Lower leg skin (tissue), 4 donors: Measurements from ENCODE around the gene SEMA5B. TPM values are rescaled to one million over a fixed set of nuclear protein-coding genes. Genes with fewer than 3 reads are reported as not detected.

ENCODE experiments used
- DNase-seq, 2 donors: peaks; one replicate each; pipeline ENCODE4 v3.0.0-alpha.2; 2019; ENCODE audit warnings: low spot score in 2 of 2
- H3K4me3 ChIP-seq: fragments of 200-600 bp; sonication (generic); 2 replicates; pipeline ENCODE4 v1.5.1; 2017; ENCODE audit warnings: mild to moderate bottlenecking, low read depth; ENCODE audit not compliant: poor library complexity, severe bottlenecking
- POLR2A ChIP-seq, 2 donors: fragments of 450-650 bp; IDR thresholded peaks; one replicate each; pipeline ENCODE4 v1.6.1; 2016 to 2017; ENCODE audit warnings: antibody characterized with exemption in 2 of 2, mild to moderate bottlenecking in 1 of 2, moderate library complexity in 1 of 2
- WGBS, 2 donors: methylation state at CpG; one replicate each; pipeline ENCODE4 v1.1.5; 2018; 5-methylcytosine and 5-hydroxymethylcytosine counted together
- intact Hi-C: fragments of 100-400 bp; cut with DNase I; formaldehyde crosslinking; loops from one replicate; pipeline ENCODE4 v1.15.0; 2023; ENCODE audit warnings: low total_unique reads
- total RNA-seq, 4 donors: library from RNA; depleted of rRNA; stranded (reverse); fragments of >200 nt; gene quantifications; one replicate each; pipeline ENCODE4 v1.1.0, GENCODE V29; 2016
- TF ChIP-seq, protein P1 (sequence below), 3 donors: fragments of 450-650 bp; IDR thresholded peaks; one replicate each; pipeline ENCODE4 v1.5.1; 2016; ENCODE audit warnings: antibody characterized with exemption in 3 of 3, mild to moderate bottlenecking in 3 of 3, moderate library complexity in 2 of 3

Gene SEMA5B, protein sequence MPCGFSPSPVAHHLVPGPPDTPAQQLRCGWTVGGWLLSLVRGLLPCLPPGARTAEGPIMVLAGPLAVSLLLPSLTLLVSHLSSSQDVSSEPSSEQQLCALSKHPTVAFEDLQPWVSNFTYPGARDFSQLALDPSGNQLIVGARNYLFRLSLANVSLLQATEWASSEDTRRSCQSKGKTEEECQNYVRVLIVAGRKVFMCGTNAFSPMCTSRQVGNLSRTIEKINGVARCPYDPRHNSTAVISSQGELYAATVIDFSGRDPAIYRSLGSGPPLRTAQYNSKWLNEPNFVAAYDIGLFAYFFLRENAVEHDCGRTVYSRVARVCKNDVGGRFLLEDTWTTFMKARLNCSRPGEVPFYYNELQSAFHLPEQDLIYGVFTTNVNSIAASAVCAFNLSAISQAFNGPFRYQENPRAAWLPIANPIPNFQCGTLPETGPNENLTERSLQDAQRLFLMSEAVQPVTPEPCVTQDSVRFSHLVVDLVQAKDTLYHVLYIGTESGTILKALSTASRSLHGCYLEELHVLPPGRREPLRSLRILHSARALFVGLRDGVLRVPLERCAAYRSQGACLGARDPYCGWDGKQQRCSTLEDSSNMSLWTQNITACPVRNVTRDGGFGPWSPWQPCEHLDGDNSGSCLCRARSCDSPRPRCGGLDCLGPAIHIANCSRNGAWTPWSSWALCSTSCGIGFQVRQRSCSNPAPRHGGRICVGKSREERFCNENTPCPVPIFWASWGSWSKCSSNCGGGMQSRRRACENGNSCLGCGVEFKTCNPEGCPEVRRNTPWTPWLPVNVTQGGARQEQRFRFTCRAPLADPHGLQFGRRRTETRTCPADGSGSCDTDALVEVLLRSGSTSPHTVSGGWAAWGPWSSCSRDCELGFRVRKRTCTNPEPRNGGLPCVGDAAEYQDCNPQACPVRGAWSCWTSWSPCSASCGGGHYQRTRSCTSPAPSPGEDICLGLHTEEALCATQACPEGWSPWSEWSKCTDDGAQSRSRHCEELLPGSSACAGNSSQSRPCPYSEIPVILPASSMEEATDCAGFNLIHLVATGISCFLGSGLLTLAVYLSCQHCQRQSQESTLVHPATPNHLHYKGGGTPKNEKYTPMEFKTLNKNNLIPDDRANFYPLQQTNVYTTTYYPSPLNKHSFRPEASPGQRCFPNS
- total RNA-seq, result 1 to 10 TPM in 1 of 4 donors, under 1 TPM in 3; 0.21 to 1.8 (median 0.61) TPM

GRCh38 chr3:123027292-123028232, at the start of gene SEMA5B:
Gene SEMA5B, minus strand, starts transcription at chr3:123027763. Its CDS starts 66,500 bp downstream, at chr3:122961263.
- TF ChIP-seq, protein P1, sequence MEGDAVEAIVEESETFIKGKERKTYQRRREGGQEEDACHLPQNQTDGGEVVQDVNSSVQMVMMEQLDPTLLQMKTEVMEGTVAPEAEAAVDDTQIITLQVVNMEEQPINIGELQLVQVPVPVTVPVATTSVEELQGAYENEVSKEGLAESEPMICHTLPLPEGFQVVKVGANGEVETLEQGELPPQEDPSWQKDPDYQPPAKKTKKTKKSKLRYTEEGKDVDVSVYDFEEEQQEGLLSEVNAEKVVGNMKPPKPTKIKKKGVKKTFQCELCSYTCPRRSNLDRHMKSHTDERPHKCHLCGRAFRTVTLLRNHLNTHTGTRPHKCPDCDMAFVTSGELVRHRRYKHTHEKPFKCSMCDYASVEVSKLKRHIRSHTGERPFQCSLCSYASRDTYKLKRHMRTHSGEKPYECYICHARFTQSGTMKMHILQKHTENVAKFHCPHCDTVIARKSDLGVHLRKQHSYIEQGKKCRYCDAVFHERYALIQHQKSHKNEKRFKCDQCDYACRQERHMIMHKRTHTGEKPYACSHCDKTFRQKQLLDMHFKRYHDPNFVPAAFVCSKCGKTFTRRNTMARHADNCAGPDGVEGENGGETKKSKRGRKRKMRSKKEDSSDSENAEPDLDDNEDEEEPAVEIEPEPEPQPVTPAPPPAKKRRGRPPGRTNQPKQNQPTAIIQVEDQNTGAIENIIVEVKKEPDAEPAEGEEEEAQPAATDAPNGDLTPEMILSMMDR (IDR thresholded peaks at IDR 0.05), result no peak
- no peak for TF ChIP-seq POLR2A (IDR thresholded peaks at IDR 0.05)
- intact Hi-C loops, result no loop called here
- peak within 1 kb of the TSS; percentile 29 for H3K4me3 ChIP-seq
- WGBS, 2 donors, result 0 to 1% methylated on average over 61 to 87 of the region's 94 CpGs
- DNase-seq, result peak in 1 of 2 donors; percentile 84

DNA sequence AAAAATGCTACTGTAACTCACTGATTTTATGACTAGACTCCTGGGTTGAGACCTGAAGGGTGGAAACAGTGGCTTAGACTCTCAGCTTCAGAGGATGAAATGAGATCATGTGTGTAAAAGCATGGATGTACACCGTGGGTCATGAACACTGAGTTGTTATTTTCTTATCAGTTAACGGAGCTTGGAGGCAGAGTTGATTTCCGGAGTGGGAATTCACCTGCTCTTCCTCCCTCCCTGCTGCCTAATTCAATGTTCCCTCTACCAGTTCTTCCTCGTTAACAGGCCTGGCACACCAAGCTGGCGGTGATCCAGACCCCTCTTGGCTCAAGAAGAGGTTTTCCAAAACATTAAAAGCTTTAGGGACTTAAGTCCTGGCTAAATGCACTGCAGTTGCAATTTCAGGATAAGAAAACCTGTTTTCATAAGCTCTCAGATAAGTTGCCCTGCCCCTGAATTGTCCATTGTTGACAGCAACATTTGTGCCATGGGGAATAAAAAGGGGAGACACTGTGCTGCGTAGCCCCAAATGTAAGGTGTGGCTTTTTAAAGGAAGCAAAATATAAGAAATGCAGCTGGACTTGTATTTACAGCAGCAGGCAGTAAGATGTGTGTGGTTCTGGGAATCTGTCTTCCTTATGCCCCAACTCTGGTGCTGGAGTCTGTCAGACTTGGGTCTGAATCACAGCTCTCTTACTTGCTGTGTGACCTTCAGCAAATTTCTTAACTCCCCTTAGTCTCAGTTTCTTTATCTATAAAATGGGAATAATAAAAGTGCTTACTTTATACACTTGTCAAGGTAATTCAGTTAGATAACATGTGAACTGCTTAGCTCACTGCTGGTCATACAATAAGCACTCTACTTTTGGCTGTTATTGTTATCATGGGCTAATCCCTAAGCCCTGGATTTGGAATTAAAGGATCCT, 49.2 kb upstream of the SEMA5B start:
- H3K4me3 ChIP-seq, result no peak overlapping the region
- 10 to 13% methylated on average over 6 of the region's 6 CpGs for WGBS, 2 donors
- intact Hi-C loops, result no loop called here
- peak in 1 of 2 donors; percentile 86 for DNase-seq
- TF ChIP-seq POLR2A (IDR thresholded peaks at IDR 0.05), result no peak
- TF ChIP-seq, protein P1 (IDR thresholded peaks at IDR 0.05), result no peak

- DNase-seq, result peak in 1 of 2 donors; percentile 56
- intact Hi-C loops, result no loop called here
- no peak overlapping the region for H3K4me3 ChIP-seq
- TF ChIP-seq POLR2A (IDR thresholded peaks at IDR 0.05), result no peak
- TF ChIP-seq, protein P1 (IDR thresholded peaks at IDR 0.05), result no peak
- WGBS, 2 donors, result 77 to 83% methylated on average over 4 of the region's 4 CpGs
These were observed 48.5 kb upstream of the SEMA5B start for GRCh38 chr3:123076112-123076495.

GRCh38 chr3:123075359-123075758, 47.8 kb upstream of the SEMA5B start:
- TF ChIP-seq POLR2A (IDR thresholded peaks at IDR 0.05), result no peak
- TF ChIP-seq, protein P1 (IDR thresholded peaks at IDR 0.05), result no peak
- DNase-seq, result no peak
- intact Hi-C loops, result no loop called here
- H3K4me3 ChIP-seq, result no peak overlapping the region
- whole genome bisulfite sequencing, 2 donors, result 92 to 100% methylated on average over 1 of the region's 1 CpG
